ENCODE results near the gene ZNF544.

DNA sequence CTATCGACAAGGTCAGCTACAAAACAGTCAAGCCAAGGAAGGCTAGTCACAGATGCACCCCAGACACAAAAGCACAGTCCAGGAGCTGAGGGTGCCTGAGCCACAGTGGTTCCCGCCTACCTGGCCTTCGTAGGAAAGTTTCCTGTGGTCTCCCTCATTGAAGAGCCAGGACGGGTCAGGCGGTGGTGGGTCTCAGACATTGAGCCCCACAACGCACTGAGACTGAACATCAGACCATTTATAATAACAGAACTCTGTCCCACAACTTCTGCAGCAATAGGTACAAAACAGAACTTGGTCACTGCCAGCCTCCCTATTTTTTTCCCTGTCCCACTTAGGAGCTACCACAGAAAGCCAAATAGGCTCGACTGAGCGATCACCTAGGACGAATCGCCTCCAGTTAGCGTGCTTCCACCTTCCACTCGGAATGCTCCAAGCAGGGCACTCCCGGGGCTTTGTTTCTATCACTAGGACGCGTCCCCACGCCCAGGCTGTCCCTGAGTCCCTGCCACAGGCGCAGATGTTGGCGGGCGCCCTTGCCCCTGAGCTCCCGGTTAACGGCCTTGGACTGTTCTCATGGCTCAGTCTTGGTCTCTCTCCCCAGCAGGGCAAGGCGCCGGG, 640 bp upstream of the ZNF544 start:
- TF ChIP-seq CTCF (IDR thresholded peaks at IDR 0.05) (no peak), POLR2A (IDR thresholded peaks at IDR 0.05) (no peak)

All from right lobe of liver (tissue), 4 donors.